Measurements from ENCODE around the gene UBA1. TPM values are rescaled to one million over a fixed set of nuclear protein-coding genes. Genes with fewer than 3 reads are reported as not detected.

Gene UBA1
- total and polyA plus RNA-seq, 2 of the 13 experiments (the other 11 are each of a cell fraction or from before 2014, with no cell fraction given), result 93.3 to 129 TPM

DNA sequence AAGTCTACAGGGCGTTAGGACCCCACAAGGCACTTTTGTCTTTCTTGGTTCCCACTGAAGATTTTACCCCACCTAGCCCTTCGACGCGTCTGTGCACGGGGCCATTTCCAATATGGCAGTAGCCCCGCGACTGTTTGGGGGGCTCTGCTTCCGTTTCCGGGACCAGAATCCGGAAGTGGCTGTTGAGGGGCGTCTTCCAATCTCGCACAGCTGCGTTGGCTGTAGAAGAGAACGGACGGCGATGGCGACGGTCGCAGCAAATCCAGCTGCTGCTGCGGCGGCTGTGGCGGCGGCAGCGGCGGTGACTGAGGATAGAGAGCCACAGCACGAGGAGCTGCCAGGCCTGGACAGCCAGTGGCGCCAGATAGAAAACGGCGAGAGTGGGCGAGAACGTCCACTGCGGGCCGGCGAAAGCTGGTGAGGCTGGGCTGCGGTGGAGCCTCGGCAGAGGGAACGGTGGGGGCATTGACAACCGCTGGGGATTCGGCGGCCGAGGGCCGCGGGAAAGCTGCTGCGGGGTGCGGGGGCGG lies 39.2 kb downstream of the UBA1 start, which contains the start of gene USP11 (continued):
- TF ChIP-seq MED1 (CRISPR knock-in tag; IDR thresholded peaks at IDR 0.05), result peak; percentile 44; the same call in 1 of the 2 replicates
- no peak for TF ChIP-seq ZMYM3 (CRISPR knock-in tag; IDR thresholded peaks at IDR 0.05)
- no peak for TF ChIP-seq SP140L (CRISPR knock-in tag; IDR thresholded peaks at IDR 0.05; ENCODE audit: borderline replicate concordance)
- no peak for TF ChIP-seq RXRB (CRISPR knock-in tag; IDR thresholded peaks at IDR 0.05; ENCODE audit: borderline replicate concordance)
- no peak for TF ChIP-seq EED (CRISPR knock-in tag; IDR thresholded peaks at IDR 0.05)
- TF ChIP-seq GATAD1 (CRISPR knock-in tag; IDR thresholded peaks at IDR 0.05), result peak; percentile 42; the same call in 1 of the 2 replicates
- no peak for TF ChIP-seq MTA1 (CRISPR knock-in tag; IDR thresholded peaks at IDR 0.05; ENCODE audit: borderline replicate concordance)
- no peak for TF ChIP-seq ZNF597 (CRISPR knock-in tag; IDR thresholded peaks at IDR 0.05)
- TF ChIP-seq, protein P1, sequence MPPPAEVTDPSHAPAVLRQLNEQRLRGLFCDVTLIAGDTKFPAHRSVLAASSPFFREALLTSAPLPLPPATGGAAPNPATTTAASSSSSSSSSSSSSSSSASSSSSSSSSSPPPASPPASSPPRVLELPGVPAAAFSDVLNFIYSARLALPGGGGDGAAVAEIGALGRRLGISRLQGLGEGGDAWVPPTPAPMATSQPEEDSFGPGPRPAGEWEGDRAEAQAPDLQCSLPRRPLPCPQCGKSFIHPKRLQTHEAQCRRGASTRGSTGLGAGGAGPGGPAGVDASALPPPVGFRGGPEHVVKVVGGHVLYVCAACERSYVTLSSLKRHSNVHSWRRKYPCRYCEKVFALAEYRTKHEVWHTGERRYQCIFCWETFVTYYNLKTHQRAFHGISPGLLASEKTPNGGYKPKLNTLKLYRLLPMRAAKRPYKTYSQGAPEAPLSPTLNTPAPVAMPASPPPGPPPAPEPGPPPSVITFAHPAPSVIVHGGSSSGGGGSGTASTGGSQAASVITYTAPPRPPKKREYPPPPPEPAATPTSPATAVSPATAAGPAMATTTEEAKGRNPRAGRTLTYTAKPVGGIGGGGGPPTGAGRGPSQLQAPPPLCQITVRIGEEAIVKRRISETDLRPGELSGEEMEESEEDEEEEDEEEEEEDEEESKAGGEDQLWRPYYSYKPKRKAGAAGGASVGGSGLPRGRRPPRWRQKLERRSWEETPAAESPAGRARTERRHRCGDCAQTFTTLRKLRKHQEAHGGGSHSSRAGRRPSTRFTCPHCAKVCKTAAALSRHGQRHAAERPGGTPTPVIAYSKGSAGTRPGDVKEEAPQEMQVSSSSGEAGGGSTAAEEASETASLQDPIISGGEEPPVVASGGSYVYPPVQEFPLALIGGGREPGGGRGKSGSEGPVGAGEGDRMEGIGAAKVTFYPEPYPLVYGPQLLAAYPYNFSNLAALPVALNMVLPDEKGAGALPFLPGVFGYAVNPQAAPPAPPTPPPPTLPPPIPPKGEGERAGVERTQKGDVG (CRISPR knock-in tag; IDR thresholded peaks at IDR 0.05; ENCODE audit: borderline replicate concordance), result 0 out of 2 replicates have a peak, but pooled peaks have one; percentile 25
- TF ChIP-seq AFF4 (CRISPR knock-in tag; IDR thresholded peaks at IDR 0.05), result no peak
- TF ChIP-seq ZNF235 (CRISPR knock-in tag; IDR thresholded peaks at IDR 0.05; ENCODE audit: borderline replicate concordance), result no peak
- peak; percentile 74; the same call in 1 of the 2 replicates for TF ChIP-seq ZBTB7A (CRISPR knock-in tag; IDR thresholded peaks at IDR 0.05)
- peak; percentile 52; the same call in 1 of the 2 replicates for TF ChIP-seq ZNF644 (CRISPR knock-in tag; IDR thresholded peaks at IDR 0.05; ENCODE audit: low read depth)
- TF ChIP-seq RAD21 (CRISPR knock-in tag; IDR thresholded peaks at IDR 0.05), result peak; percentile 22; the same call in 1 of the 2 replicates
- no peak for TF ChIP-seq ZNF83 (CRISPR knock-in tag; IDR thresholded peaks at IDR 0.05; ENCODE audit: borderline replicate concordance)
- peak; percentile 77 for TF ChIP-seq TAF1 (CRISPR knock-in tag; IDR thresholded peaks at IDR 0.05)
- TF ChIP-seq, protein P2, sequence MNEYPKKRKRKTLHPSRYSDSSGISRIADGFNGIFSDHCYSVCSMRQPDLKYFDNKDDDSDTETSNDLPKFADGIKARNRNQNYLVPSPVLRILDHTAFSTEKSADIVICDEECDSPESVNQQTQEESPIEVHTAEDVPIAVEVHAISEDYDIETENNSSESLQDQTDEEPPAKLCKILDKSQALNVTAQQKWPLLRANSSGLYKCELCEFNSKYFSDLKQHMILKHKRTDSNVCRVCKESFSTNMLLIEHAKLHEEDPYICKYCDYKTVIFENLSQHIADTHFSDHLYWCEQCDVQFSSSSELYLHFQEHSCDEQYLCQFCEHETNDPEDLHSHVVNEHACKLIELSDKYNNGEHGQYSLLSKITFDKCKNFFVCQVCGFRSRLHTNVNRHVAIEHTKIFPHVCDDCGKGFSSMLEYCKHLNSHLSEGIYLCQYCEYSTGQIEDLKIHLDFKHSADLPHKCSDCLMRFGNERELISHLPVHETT (CRISPR knock-in tag; conservative IDR thresholded peaks at IDR 0.05), result no peak
- TF ChIP-seq RBFOX2 (IDR thresholded peaks at IDR 0.05; ENCODE audit: low read depth, low read length), result peak; percentile 91
- no peak for TF ChIP-seq ZNF570 (CRISPR knock-in tag; IDR thresholded peaks at IDR 0.05; ENCODE audit: borderline replicate concordance)
- TF ChIP-seq PRMT3 (CRISPR knock-in tag; IDR thresholded peaks at IDR 0.05; ENCODE audit: borderline replicate concordance, low read depth), result no peak
- TF ChIP-seq PPARG (CRISPR knock-in tag; conservative IDR thresholded peaks at IDR 0.05), result no peak
- no peak for TF ChIP-seq ZNF660 (CRISPR knock-in tag; IDR thresholded peaks at IDR 0.05; ENCODE audit: borderline replicate concordance, low read depth)
